Measurements from ENCODE around the gene GTF2IRD1. TPM values are rescaled to one million over a fixed set of nuclear protein-coding genes. Genes with fewer than 3 reads are reported as not detected.

Gene GTF2IRD1
- polyA plus RNA-seq, 1 of the 3 experiments (the other 2 are of a cell fraction), result 26.4 TPM

- DNase-seq, result peak; percentile 77
- peak overlapping the region; percentile 79 for H3K9ac ChIP-seq
- H3K9me3 ChIP-seq, result no peaks in the 10 kb centered on the region
- H3K27me3 ChIP-seq (ENCODE audit: insufficient read depth), result no peaks in the 10 kb centered on the region
- no peaks in the 10 kb centered on the region for H3K9me2 ChIP-seq
- peaks cover 16% of the 10 kb centered on the region for H3F3A ChIP-seq (replicated peaks; ENCODE audit: insufficient read depth)
- H3K27ac ChIP-seq (ENCODE audit: low read depth in 2 of 2, low read length in 1 of 2), result peak overlapping the region; percentile 13 to 83; a peak in 3 of 4 replicates
- peak overlapping the region; percentile 100 for H3K4me2 ChIP-seq
- peaks cover 0 to 10% of the 10 kb centered on the region in 2 experiments; a peak in 1 of 4 replicates for H3K4me1 ChIP-seq (ENCODE audit: control insufficient read depth in 1 of 2, insufficient read depth in 2 of 2, low read depth in 1 of 2, low read length in 1 of 2)
- no peaks in the 10 kb centered on the region for H3K36me3 ChIP-seq (replicated peaks in 1 of 2; ENCODE audit: control insufficient read depth in 1 of 2, insufficient read depth in 2 of 2, low read length in 1 of 2)
- ChIA-PET POLR2A (interaction anchor here (1.5 kb wide), 1 partner anchor 51 kb away, joined by 3 read pairs; no protein-coding TSS in a partner anchor), CTCF (interaction anchor here (0.7 to 2.1 kb wide), 4 partner anchors 9 to 73 kb away, joined by 3 to 7 read pairs (median 3); no protein-coding TSS in a partner anchor)
- no peak overlapping the region for H2AFZ ChIP-seq (ENCODE audit: low read depth)
- 71% methylated on average over 9 of the region's 11 CpGs for WGBS (ENCODE audit: low lambda C conversion rate)
- H3K79me2 ChIP-seq (ENCODE audit: insufficient read depth), result peaks cover 61% of the 10 kb centered on the region; the same call in 1 of the 2 replicates
- H3K4me3 ChIP-seq (ENCODE audit: low read depth in 2 of 2, low read length in 1 of 2), result peak overlapping the region; percentile 61 to 74
- TF ChIP-seq FOXM1 (IDR thresholded peaks at IDR 0.05; ENCODE audit: low read depth) (no peak), RCOR1 (IDR thresholded peaks at IDR 0.05; ENCODE audit: low read length) (peak; percentile 9; the same call in 1 of the 2 replicates), CHD2 (IDR thresholded peaks at IDR 0.05; ENCODE audit: low read length, partially characterized antibody) (no peak), GABPA (IDR thresholded peaks at IDR 0.05; ENCODE audit: low read depth) (no peak), USF2 (IDR thresholded peaks at IDR 0.05; ENCODE audit: borderline replicate concordance, low read depth, low read length) (no peak), NFIC (IDR thresholded peaks at IDR 0.05; ENCODE audit: borderline replicate concordance) (no peak), PBX3 (IDR thresholded peaks at IDR 0.05) (no peak), REST (IDR thresholded peaks at IDR 0.05; ENCODE audit: low read depth, low read length) (no peak)
- peaks cover 9% of the 10 kb centered on the region; the same call in 1 of the 2 replicates for H4K20me1 ChIP-seq (ENCODE audit: insufficient read depth)
Observed at GRCh38 chr7:74454925-74455288, 1.2 kb downstream of the GTF2IRD1 start.

GRCh38 chr7:74455291-74455804 is 1.6 kb downstream of the GTF2IRD1 start:
- WGBS (ENCODE audit: low lambda C conversion rate), result 86% methylated on average over 9 of the region's 13 CpGs
- H3K4me1 ChIP-seq (ENCODE audit: control insufficient read depth in 1 of 2, insufficient read depth in 2 of 2, low read depth in 1 of 2, low read length in 1 of 2), result peaks cover 0 to 10% of the 10 kb centered on the region in 2 experiments; a peak in 1 of 4 replicates
- no peak overlapping the region for H2AFZ ChIP-seq (ENCODE audit: low read depth)
- TF ChIP-seq FOSL2 (IDR thresholded peaks at IDR 0.05; ENCODE audit: borderline replicate concordance, low read depth), result no peak
- no peak for TF ChIP-seq RAD21 (IDR thresholded peaks at IDR 0.05; ENCODE audit: low read length)
- no peak for TF ChIP-seq NRF1 (IDR thresholded peaks at IDR 0.05; ENCODE audit: low read depth, low read length)
- no peak for TF ChIP-seq FOXM1 (IDR thresholded peaks at IDR 0.05; ENCODE audit: low read depth)
- POLR2A ChIA-PET, result interaction anchor here (1.5 kb wide), 1 partner anchor 50 kb away, joined by 3 read pairs; no protein-coding TSS in a partner anchor
- peak overlapping the region; percentile 79; the same call in 1 of the 2 replicates for H3K9ac ChIP-seq
- H3K9me3 ChIP-seq, result no peaks in the 10 kb centered on the region
- H3F3A ChIP-seq (replicated peaks; ENCODE audit: insufficient read depth), result peaks cover 16% of the 10 kb centered on the region
- H3K9me2 ChIP-seq, result no peaks in the 10 kb centered on the region
- H3K4me3 ChIP-seq (ENCODE audit: low read depth in 2 of 2, low read length in 1 of 2), result peak overlapping the region; percentile 61 to 74; a peak in 3 of 4 replicates
- H3K79me2 ChIP-seq (ENCODE audit: insufficient read depth), result peaks cover 65% of the 10 kb centered on the region; the same call in 1 of the 2 replicates
- H4K20me1 ChIP-seq (ENCODE audit: insufficient read depth), result peaks cover 9% of the 10 kb centered on the region; the same call in 1 of the 2 replicates
- H3K4me2 ChIP-seq, result peak overlapping the region; percentile 100
- no peaks in the 10 kb centered on the region for H3K27me3 ChIP-seq (ENCODE audit: insufficient read depth)
- H3K27ac ChIP-seq (ENCODE audit: low read depth in 2 of 2, low read length in 1 of 2), result peak overlapping the region; percentile 13 to 83; a peak in 3 of 4 replicates
- no peaks in the 10 kb centered on the region for H3K36me3 ChIP-seq (replicated peaks in 1 of 2; ENCODE audit: control insufficient read depth in 1 of 2, insufficient read depth in 2 of 2, low read length in 1 of 2)
- DNase-seq, result peak; percentile 32
- CTCF ChIA-PET, result interaction anchor here (0.7 to 2.1 kb wide), 5 partner anchors 9 to 111 kb away, joined by 3 to 7 read pairs (median 3); no protein-coding TSS in a partner anchor
